DOHH2 (cell line): Measurements from ENCODE around the gene PPP1R36.

ENCODE experiments used
- EZH2phosphoT487 ChIP-seq: fragments of 200-600 bp; sonication (generic); IDR thresholded peaks from 2 replicates; pipeline ENCODE4 v1.6.1; 2017; ENCODE audit warnings: borderline replicate concordance, mild to moderate bottlenecking, antibody characterized with exemption, low read length, moderate library complexity, mixed read lengths
- TF ChIP-seq, protein P1 (sequence below): fragments of 200-600 bp; sonication (generic); IDR thresholded peaks from one replicate; pipeline ENCODE4 v1.5.1; 2014; ENCODE audit warnings: antibody characterized with exemption, mild to moderate bottlenecking, low read depth, low read length; ENCODE audit not compliant: poor library complexity, severe bottlenecking

DNA sequence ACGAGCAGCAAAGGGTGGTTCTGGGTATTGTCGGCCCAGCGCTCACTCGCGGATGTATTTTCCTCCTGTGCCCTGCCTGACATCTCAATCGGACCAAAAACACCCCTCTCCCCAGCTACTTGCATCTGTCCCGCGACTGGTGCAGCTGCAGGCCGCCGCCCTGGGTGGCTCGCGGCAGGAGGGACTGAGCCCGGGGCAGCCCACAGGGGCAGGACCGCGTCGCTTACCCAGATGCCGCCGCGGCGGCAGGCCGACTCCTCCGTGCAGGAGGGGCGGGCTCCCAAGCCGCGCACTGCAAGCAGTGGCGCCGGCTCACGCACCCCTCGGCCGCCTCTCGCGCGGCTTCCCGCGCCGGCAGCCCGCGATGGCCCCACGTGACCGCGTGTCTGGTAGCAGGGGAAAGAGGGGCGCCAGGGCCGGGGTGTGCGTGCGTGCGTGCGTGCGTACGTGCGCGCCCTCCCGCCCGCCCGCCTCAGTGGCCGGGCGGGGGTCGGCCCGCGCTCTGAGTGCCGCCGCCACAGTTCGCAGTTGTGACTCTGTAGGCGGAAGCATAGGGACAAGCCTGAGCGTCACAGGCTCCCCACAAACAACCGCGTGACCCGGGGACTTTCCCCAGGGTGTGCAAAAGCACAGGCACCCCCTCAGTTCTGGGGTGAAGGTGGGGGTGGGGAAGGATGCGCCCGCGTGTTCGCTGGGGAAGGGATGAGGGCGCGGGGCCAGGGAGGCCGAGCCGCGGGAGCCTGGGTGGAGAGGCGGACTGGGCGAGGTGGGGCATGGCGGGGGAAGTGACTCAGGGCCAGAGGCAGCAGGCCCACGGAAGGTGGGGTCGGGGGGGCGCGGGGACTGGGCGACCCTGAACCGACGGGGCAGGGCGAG lies 46.1 kb upstream of the PPP1R36 start, which contains the start of gene ZBTB25:
- TF ChIP-seq, protein P1, sequence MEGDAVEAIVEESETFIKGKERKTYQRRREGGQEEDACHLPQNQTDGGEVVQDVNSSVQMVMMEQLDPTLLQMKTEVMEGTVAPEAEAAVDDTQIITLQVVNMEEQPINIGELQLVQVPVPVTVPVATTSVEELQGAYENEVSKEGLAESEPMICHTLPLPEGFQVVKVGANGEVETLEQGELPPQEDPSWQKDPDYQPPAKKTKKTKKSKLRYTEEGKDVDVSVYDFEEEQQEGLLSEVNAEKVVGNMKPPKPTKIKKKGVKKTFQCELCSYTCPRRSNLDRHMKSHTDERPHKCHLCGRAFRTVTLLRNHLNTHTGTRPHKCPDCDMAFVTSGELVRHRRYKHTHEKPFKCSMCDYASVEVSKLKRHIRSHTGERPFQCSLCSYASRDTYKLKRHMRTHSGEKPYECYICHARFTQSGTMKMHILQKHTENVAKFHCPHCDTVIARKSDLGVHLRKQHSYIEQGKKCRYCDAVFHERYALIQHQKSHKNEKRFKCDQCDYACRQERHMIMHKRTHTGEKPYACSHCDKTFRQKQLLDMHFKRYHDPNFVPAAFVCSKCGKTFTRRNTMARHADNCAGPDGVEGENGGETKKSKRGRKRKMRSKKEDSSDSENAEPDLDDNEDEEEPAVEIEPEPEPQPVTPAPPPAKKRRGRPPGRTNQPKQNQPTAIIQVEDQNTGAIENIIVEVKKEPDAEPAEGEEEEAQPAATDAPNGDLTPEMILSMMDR: no peak
- no peak for TF ChIP-seq EZH2phosphoT487
